GM23338 (cell line): Measurements from ENCODE around the gene GRID1. TPM values are rescaled to one million over a fixed set of nuclear protein-coding genes. Genes with fewer than 3 reads are reported as not detected.

Experiments
- ATAC-seq: fragments of 200-7000 bp; cut with Tn5 transposase; 3 replicates; pipeline ENCODE4 v1.9.1; 2020
- DNase-seq: peaks from one replicate; pipeline ENCODE4 v3.0.0-alpha.2; 2015; ENCODE audit warnings: low spot score
- H2AFZ ChIP-seq: fragments of 200-600 bp; sonication (generic); 2 replicates; pipeline ENCODE4 v1.8.0; 2016; ENCODE audit warnings: antibody characterized with exemption, mild to moderate bottlenecking, moderate library complexity
- H3F3A ChIP-seq: fragments of 200-600 bp; sonication (generic); replicated peaks from 2 replicates; pipeline ENCODE4 v1.8.0; 2017; ENCODE audit warnings: antibody characterized with exemption, mixed run types, low read depth
- H3K27ac ChIP-seq: fragments of 200-600 bp; sonication (generic); 2 replicates; pipeline ENCODE4 v1.6.1; 2016; ENCODE audit warnings: low read depth
- H3K27me3 ChIP-seq: fragments of 200-600 bp; sonication (generic); 2 replicates; pipeline ENCODE4 v1.8.0; 2016; ENCODE audit warnings: mild to moderate bottlenecking, mixed run types, moderate library complexity; ENCODE audit not compliant: insufficient read depth
- H3K36me3 ChIP-seq: fragments of 200-600 bp; sonication (generic); 2 replicates; pipeline ENCODE4 v1.8.0; 2016; ENCODE audit warnings: mild to moderate bottlenecking; ENCODE audit not compliant: insufficient read depth
- H3K4me1 ChIP-seq: fragments of 200-600 bp; sonication (generic); 2 replicates; pipeline ENCODE4 v1.8.0; 2016; ENCODE audit warnings: mild to moderate bottlenecking, moderate library complexity; ENCODE audit not compliant: insufficient read depth
- H3K4me2 ChIP-seq: fragments of 200-600 bp; sonication (generic); 2 replicates; pipeline ENCODE4 v1.7.1; 2017; ENCODE audit warnings: mixed run types
- H3K4me3 ChIP-seq: fragments of 200-600 bp; sonication (generic); 2 replicates; pipeline ENCODE4 v1.6.1; 2016; ENCODE audit warnings: mixed run types
- H3K79me2 ChIP-seq: fragments of 200-600 bp; sonication (generic); replicated peaks from 2 replicates; pipeline ENCODE4 v1.8.0; 2017; ENCODE audit warnings: mild to moderate bottlenecking; ENCODE audit not compliant: insufficient read depth
- H3K9me2 ChIP-seq: fragments of 200-600 bp; sonication (generic); 2 replicates; pipeline ENCODE4 v1.8.0; 2017; ENCODE audit not compliant: insufficient read depth
- H4K20me1 ChIP-seq: fragments of 200-600 bp; sonication (generic); replicated peaks from 2 replicates; pipeline ENCODE4 v1.8.0; 2017; ENCODE audit warnings: mild to moderate bottlenecking; ENCODE audit not compliant: insufficient read depth
- H3K27ac Mint-ChIP-seq: 2 replicates; pipeline ENCODE4 v1.8.0; 2020; ENCODE audit warnings: inconsistent platforms, mild to moderate bottlenecking, moderate library complexity, mixed read lengths
- H3K27me3 Mint-ChIP-seq: 3 replicates; pipeline ENCODE4 v1.8.0; 2022; ENCODE audit warnings: low read depth, mild to moderate bottlenecking, moderate library complexity, mixed read lengths, inconsistent platforms; ENCODE audit not compliant: insufficient read depth, poor library complexity
- H3K36me3 Mint-ChIP-seq: 3 replicates; pipeline ENCODE4 v1.8.0; 2021; ENCODE audit warnings: low read depth, mild to moderate bottlenecking, inconsistent platforms, moderate library complexity, mixed read lengths
- H3K4me1 Mint-ChIP-seq: 3 replicates; pipeline ENCODE4 v1.8.0; 2020; ENCODE audit warnings: mild to moderate bottlenecking, inconsistent platforms, mixed read lengths
- H3K4me3 Mint-ChIP-seq: 3 replicates; pipeline ENCODE4 v1.8.0; 2021; ENCODE audit warnings: moderate library complexity, mild to moderate bottlenecking, inconsistent platforms, mixed read lengths
- H3K9me3 Mint-ChIP-seq: 3 replicates; pipeline ENCODE4 v1.8.0; 2020; ENCODE audit warnings: moderate library complexity, mild to moderate bottlenecking, inconsistent platforms, mixed read lengths
- CTCF ChIP-seq, 2 experiments: fragments of 200-600 bp in 1 of 2; sonication (generic) in 1 of 2; conservative IDR thresholded peaks; 2 replicates each; pipeline versions ENCODE4 v1.5.1 to v1.6.1; 2016 to 2017; ENCODE audit warnings: antibody characterized with exemption in 2 of 2, low read depth in 2 of 2, mild to moderate bottlenecking in 2 of 2, moderate library complexity in 1 of 2
- ETS1 ChIP-seq: IDR thresholded peaks from 2 replicates; pipeline ENCODE4 v1.6.1; 2016; ENCODE audit warnings: antibody characterized with exemption
- STAT1 ChIP-seq: IDR thresholded peaks from one replicate; pipeline ENCODE4 v1.6.1; 2016; ENCODE audit warnings: antibody characterized with exemption; ENCODE audit not compliant: unreplicated experiment
- ZNF114 ChIP-seq: fragments of 250-450 bp; sonication (Bioruptor Pico); IDR thresholded peaks from 2 replicates; pipeline ENCODE4 v1.5.0; 2020; ENCODE audit warnings: mild to moderate bottlenecking, moderate library complexity
- ZNF331 ChIP-seq: fragments of 250-450 bp; sonication (Bioruptor Pico); IDR thresholded peaks from 2 replicates; pipeline ENCODE4 v1.5.0; 2020; ENCODE audit warnings: low read depth, mild to moderate bottlenecking, moderate library complexity
- ZNF462 ChIP-seq: fragments of 250-450 bp; sonication (Bioruptor Pico); IDR thresholded peaks from 2 replicates; pipeline ENCODE4 v1.5.0; 2020; ENCODE audit warnings: mild to moderate bottlenecking, moderate library complexity
- polyA plus RNA-seq: library from polyadenylated mRNA; unstranded; fragments of >200 nt; fragmentation: Nextera tagmentation; extraction: Ambion mirVana; gene quantifications from 2 replicates; pipeline ENCODE4 v1.2.1, GENCODE V29; 2016
- total RNA-seq: library from RNA; depleted of rRNA; stranded (reverse); fragments of >200 nt; shearing (Covaris generic); gene quantifications from 2 replicates; pipeline ENCODE4 v1.2.3, GENCODE V29; 2014

Gene GRID1
- total and polyA plus RNA-seq, 2 experiments from 2014 or later: 0.14 to 0.15 TPM

GRCh38 chr10:86282664-86283465 lies 83.7 kb downstream of the GRID1 start (continued):
- TF ChIP-seq ZNF462 (CRISPR knock-in tag): no peak
- no peak for TF ChIP-seq ZNF331 (CRISPR knock-in tag)
- no peak for TF ChIP-seq CTCF (conservative IDR thresholded peaks at IDR 0.05; ENCODE audit: low read depth in 2 of 2)

- Histone ChIP-seq H3K4me1 (no peaks in the 10 kb centered on the region), H3K27me3 (no peaks in the 10 kb centered on the region), H3K27ac (no peak overlapping the region), H2AFZ (no peak overlapping the region), H3K36me3 (no peaks in the 10 kb centered on the region; the same call in 1 of the 2 replicates), H3K4me3 (no peak overlapping the region), H3K79me2 (no peaks in the 10 kb centered on the region), H4K20me1 (no peaks in the 10 kb centered on the region), H3F3A (no peaks in the 10 kb centered on the region), H3K9me2 (no peaks in the 10 kb centered on the region), H3K4me2 (no peak overlapping the region)
- DNase-seq (no peak), ATAC-seq (no peak)
- Mint-ChIP-seq H3K9me3 (peaks cover 33% of the 10 kb centered on the region), H3K36me3 (no peaks in the 10 kb centered on the region), H3K27me3 (peaks cover 5% of the 10 kb centered on the region), H3K4me1 (no peaks in the 10 kb centered on the region), H3K4me3 (no peak overlapping the region), H3K27ac (no peak overlapping the region)
- TF ChIP-seq ZNF114 (CRISPR knock-in tag) (no peak), ETS1 (no peak), STAT1 (no peak)
Measured at GRCh38 chr10:86281396-86281795, 85.2 kb downstream of the GRID1 start.
